Prostate gland (tissue), 2 donors: Measurements from ENCODE around the gene MBNL1.

Experiments used
- CTCF ChIP-seq, 4 experiments: fragments of 200-600 bp in 2 of 4; fragments of 450-650 bp in 2 of 4; sonication (generic) in 2 of 4; IDR thresholded peaks; 1 replicate in 3 of 4; 2 replicates in 1 of 4; pipeline ENCODE4 v1.5.1; 2016 to 2019; ENCODE audit warnings: antibody characterized with exemption in 4 of 4, mild to moderate bottlenecking in 2 of 4, moderate library complexity in 2 of 4
- POLR2A ChIP-seq: fragments of 450-650 bp; IDR thresholded peaks from one replicate; pipeline ENCODE4 v1.6.1; 2016; ENCODE audit warnings: antibody characterized with exemption, mild to moderate bottlenecking

DNA sequence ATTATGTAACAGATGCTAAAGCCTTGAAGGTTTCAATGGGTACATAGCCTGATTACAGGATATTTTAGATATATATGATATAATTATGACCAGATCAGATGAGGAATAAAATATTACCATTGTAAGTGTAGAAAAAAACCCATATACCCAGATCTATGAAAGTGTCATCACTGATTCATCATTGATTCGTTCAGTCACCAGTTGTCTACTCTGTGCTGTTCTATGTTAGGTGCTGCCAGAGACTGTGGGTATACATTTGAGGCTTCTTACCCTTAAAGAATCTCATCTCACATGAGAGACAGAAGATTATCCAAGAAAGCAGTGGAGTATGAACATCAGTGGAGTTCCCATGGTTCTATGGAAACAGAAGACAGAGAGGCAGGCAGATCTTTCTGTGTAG is 92.2 kb downstream of the MBNL1 start:
- TF ChIP-seq CTCF (IDR thresholded peaks at IDR 0.05): no peak
- TF ChIP-seq POLR2A: no peak
